ENCODE data around the gene PLCB3.

DNA sequence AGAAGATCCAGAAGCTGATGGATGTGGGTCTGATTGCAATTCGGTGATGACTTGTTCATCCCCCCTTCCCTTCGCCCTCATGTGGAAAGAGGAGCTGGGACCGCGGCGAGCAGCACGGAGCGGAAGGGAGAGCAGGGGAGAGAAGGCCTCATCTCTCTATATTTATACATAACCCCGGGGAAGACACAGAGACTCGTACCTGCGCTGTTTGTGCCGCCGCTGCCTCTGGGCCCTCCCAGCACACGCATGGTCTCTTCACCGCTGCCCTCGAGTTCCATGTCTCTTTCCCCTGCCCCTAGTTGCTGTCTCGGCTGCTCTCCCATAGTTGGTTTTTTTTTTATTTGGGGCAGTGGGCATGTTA is 47.3 kb upstream of the PLCB3 start:
- TF ChIP-seq, protein P1, sequence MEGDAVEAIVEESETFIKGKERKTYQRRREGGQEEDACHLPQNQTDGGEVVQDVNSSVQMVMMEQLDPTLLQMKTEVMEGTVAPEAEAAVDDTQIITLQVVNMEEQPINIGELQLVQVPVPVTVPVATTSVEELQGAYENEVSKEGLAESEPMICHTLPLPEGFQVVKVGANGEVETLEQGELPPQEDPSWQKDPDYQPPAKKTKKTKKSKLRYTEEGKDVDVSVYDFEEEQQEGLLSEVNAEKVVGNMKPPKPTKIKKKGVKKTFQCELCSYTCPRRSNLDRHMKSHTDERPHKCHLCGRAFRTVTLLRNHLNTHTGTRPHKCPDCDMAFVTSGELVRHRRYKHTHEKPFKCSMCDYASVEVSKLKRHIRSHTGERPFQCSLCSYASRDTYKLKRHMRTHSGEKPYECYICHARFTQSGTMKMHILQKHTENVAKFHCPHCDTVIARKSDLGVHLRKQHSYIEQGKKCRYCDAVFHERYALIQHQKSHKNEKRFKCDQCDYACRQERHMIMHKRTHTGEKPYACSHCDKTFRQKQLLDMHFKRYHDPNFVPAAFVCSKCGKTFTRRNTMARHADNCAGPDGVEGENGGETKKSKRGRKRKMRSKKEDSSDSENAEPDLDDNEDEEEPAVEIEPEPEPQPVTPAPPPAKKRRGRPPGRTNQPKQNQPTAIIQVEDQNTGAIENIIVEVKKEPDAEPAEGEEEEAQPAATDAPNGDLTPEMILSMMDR (IDR thresholded peaks at IDR 0.05), result no peak
- TF ChIP-seq POLR2A (IDR thresholded peaks at IDR 0.05) (no peak), POLR2AphosphoS5 (IDR thresholded peaks at IDR 0.05) (no peak)
